HEK293T (cell line): Measurements from ENCODE around the gene GSX1.
A peak's percentile ranks its signal among the peaks of the same experiment; 100 is the strongest.
"Not testable (repeated sequence)": the region's sequence is repeated elsewhere in the genome, so short reads cannot be mapped to it uniquely, and the experiment has no call there.

Source experiments
- CTCF ChIA-PET: fragments of 350-600 bp; formaldehyde crosslinking; extraction: SDS; loops from one replicate; lab custom pipeline; 2021; ENCODE audit warnings: antibody characterized with exemption, inconsistent platforms; lab: Yijun Ruan, JAX
- POLR2A ChIA-PET: fragments of 350-600 bp; formaldehyde crosslinking; extraction: SDS; loops from one replicate; lab custom pipeline; 2020; ENCODE audit warnings: antibody characterized with exemption, inconsistent platforms; lab: Yijun Ruan, JAX
- DNase-seq: peaks from one replicate; pipeline ENCODE4 v3.0.0; 2012; ENCODE audit warnings: mixed read lengths; ENCODE audit errors: extremely low spot score
- ARNT ChIP-seq: fragments of 450-650 bp; IDR thresholded peaks from 2 replicates; pipeline ENCODE4 v1.6.1; 2017; ENCODE audit warnings: mild to moderate bottlenecking
- BHLHE40 ChIP-seq: fragments of 450-650 bp; IDR thresholded peaks from 2 replicates; pipeline ENCODE4 v1.6.1; 2016; ENCODE audit warnings: mild to moderate bottlenecking, moderate library complexity, borderline replicate concordance
- CTBP1 ChIP-seq: fragments of 450-650 bp; IDR thresholded peaks from 2 replicates; pipeline ENCODE4 v1.6.1; 2016; ENCODE audit warnings: borderline replicate concordance
- ELF4 ChIP-seq: fragments of 450-650 bp; IDR thresholded peaks from 2 replicates; pipeline ENCODE4 v1.6.1; 2017; ENCODE audit warnings: antibody characterized with exemption
- FOXA1 ChIP-seq: fragments of 450-650 bp; IDR thresholded peaks from 2 replicates; pipeline ENCODE4 v1.6.1; 2016; ENCODE audit warnings: mild to moderate bottlenecking
- FOXK2 ChIP-seq: fragments of 450-650 bp; IDR thresholded peaks from 2 replicates; pipeline ENCODE4 v1.6.1; 2016; ENCODE audit warnings: mild to moderate bottlenecking
- FOXM1 ChIP-seq: fragments of 450-650 bp; IDR thresholded peaks from 2 replicates; pipeline ENCODE4 v1.6.1; 2017; ENCODE audit warnings: mild to moderate bottlenecking, borderline replicate concordance
- HDGF ChIP-seq: fragments of 450-650 bp; IDR thresholded peaks from 2 replicates; pipeline ENCODE4 v1.6.1; 2017; ENCODE audit warnings: antibody characterized with exemption, borderline replicate concordance
- L3MBTL2 ChIP-seq: fragments of 450-650 bp; conservative IDR thresholded peaks from 2 replicates; pipeline ENCODE4 v1.6.1; 2016; ENCODE audit warnings: mild to moderate bottlenecking
- LEF1 ChIP-seq: fragments of 450-650 bp; IDR thresholded peaks from 2 replicates; pipeline ENCODE4 v1.6.1; 2017; ENCODE audit warnings: mild to moderate bottlenecking, borderline replicate concordance
- NFRKB ChIP-seq: fragments of 450-650 bp; IDR thresholded peaks from 2 replicates; pipeline ENCODE4 v1.6.1; 2016; ENCODE audit warnings: mild to moderate bottlenecking, moderate library complexity
- PKNOX1 ChIP-seq: fragments of 450-650 bp; IDR thresholded peaks from 2 replicates; pipeline ENCODE4 v1.6.1; 2016
- SP1 ChIP-seq: fragments of 450-650 bp; IDR thresholded peaks from 2 replicates; pipeline ENCODE4 v1.6.1; 2017
- SUZ12 ChIP-seq: fragments of 450-650 bp; IDR thresholded peaks from 2 replicates; pipeline ENCODE4 v1.6.1; 2016; ENCODE audit warnings: mild to moderate bottlenecking
- TARDBP ChIP-seq: fragments of 450-650 bp; IDR thresholded peaks from 2 replicates; pipeline ENCODE4 v1.6.1; 2016
- ZNF384 ChIP-seq: fragments of 450-650 bp; IDR thresholded peaks from 2 replicates; pipeline ENCODE4 v1.6.1; 2016

Gene GSX1

GRCh38 chr13:27792393-27793218 lies at the start of gene GSX1:
Gene GSX1 (plus strand): TSS chr13:27792483. CDS start chr13:27792691, 208 bp downstream.
- DNase-seq: peak; percentile 75
- CTCF ChIA-PET: no interaction called here
- POLR2A ChIA-PET: no interaction called here
- TF ChIP-seq CTBP1 (peak; percentile 21; the same call in 1 of the 2 replicates), SP1 (no peak)

DNA sequence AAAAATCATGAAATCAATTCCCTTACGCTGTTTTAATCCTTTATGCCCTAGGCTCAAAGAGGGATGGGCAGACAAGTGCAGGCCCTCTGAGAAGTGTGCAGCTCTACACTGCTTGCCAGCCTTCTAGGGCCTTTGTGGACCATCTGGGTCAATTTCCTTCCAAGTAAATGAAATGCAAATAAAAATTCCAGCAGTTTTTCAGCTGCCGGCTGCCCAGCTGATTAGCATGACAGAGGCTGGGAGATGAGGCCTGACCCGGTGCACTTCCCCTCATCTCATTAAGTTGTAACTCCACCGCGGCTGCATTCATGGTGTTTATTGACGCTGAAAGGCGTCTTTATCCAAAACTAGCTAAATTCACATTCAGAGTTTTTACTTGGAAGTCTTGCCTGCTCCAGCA lies 47.5 kb upstream of the GSX1 start:
- no peak for DNase-seq
- POLR2A ChIA-PET: no interaction called here
- CTCF ChIA-PET: no interaction called here
- TF ChIP-seq CTBP1: no peak
- no peak for TF ChIP-seq LEF1
- no peak for TF ChIP-seq NFRKB

- TF ChIP-seq TARDBP: no peak
- no peak for TF ChIP-seq FOXK2
- no peak for TF ChIP-seq SP1
- no peak for TF ChIP-seq ZNF384
- no peak for TF ChIP-seq L3MBTL2
- TF ChIP-seq HDGF: no peak
- TF ChIP-seq LEF1: no peak
- TF ChIP-seq ARNT: no peak
- TF ChIP-seq CTBP1: no peak
- no peak for TF ChIP-seq FOXM1
- TF ChIP-seq NFRKB: no peak
- TF ChIP-seq PKNOX1: no peak
- no peak for TF ChIP-seq FOXA1
- TF ChIP-seq BHLHE40: no peak
- TF ChIP-seq SUZ12: no peak
- TF ChIP-seq ELF4: no peak
- CTCF ChIA-PET: no interaction called here
- POLR2A ChIA-PET: no interaction called here
- no peak for DNase-seq
Measured at GRCh38 chr13:27745301-27745700, 47.0 kb upstream of the GSX1 start.

DNA sequence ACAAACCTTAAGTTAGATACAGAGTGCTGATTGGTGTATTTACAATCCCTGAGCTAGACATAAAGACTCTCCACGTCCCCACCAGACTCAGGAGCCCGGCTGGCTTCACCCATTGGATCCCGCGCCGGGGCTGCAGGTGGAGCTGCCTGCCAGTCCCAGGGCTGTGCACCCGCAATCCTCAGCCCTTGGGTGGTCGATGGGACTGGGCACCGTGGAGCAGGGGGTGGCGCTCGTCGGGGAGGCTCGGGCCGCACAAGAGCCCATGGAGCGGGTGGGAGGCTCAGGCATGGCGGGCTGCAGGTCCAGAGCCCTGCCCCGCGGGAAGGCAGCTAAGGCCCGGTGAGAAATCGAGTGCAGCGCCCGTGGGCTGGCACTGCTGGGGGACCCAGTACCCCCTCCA lies 44.1 kb upstream of the GSX1 start:
- DNase-seq, POLR2A ChIA-PET, CTCF ChIA-PET: not testable (repeated sequence)

GRCh38 chr13:27751953-27752532 lies 40.2 kb upstream of the GSX1 start:
- TF ChIP-seq SUZ12 (no peak), FOXM1 (no peak), NFRKB (no peak), ARNT (no peak), PKNOX1 (no peak)
- CTCF ChIA-PET: no interaction called here
- POLR2A ChIA-PET: interaction anchor here (0.9 kb wide), 1 partner anchor 132 kb away, joined by 3 read pairs; the partner anchor contains the start of gene LNX2
- DNase-seq: no peak

GRCh38 chr13:27765650-27766049 lies 26.6 kb upstream of the GSX1 start:
- no peak for DNase-seq

GRCh38 chr13:27770809-27771208 lies 21.5 kb upstream of the GSX1 start:
- TF ChIP-seq TARDBP (no peak), FOXM1 (no peak), FOXA1 (no peak), LEF1 (no peak), ZNF384 (no peak)
- DNase-seq: peak; percentile 43
- ChIA-PET CTCF (interaction anchor here (0.6 to 2.3 kb wide), 5 partner anchors 8 to 59 kb away, joined by 3 to 15 read pairs (median 4); no protein-coding TSS in a partner anchor), POLR2A (interaction anchor here (1.6 kb wide), 1 partner anchor 55 kb away, joined by 4 read pairs; no protein-coding TSS in a partner anchor)

More at GRCh38 chr13:27765650-27766049, 26.6 kb upstream of the GSX1 start:
- ChIA-PET CTCF (interaction anchor here (1.0 kb wide), 1 partner anchor 61 kb away, joined by 4 read pairs; no protein-coding TSS in a partner anchor), POLR2A (no interaction called here)
- TF ChIP-seq SUZ12 (no peak), CTBP1 (no peak), SP1 (no peak), FOXA1 (no peak)
